ENCODE measurements around the gene SNX9.

- TF ChIP-seq CTCF (IDR thresholded peaks at IDR 0.05) = no peak
- no peak for TF ChIP-seq POLR2A (IDR thresholded peaks at IDR 0.05)
Observed at GRCh38 chr6:157859775-157860504, 36.9 kb downstream of the SNX9 start.
